Superior temporal gyrus (tissue), 1 donor: ENCODE data around the gene CDKL1.
"Not testable (repeated sequence)": the region's sequence is repeated elsewhere in the genome, so short reads cannot be mapped to it uniquely, and the experiment has no call there.

Source experiments
- DNase-seq: peaks from one replicate; pipeline ENCODE4 v3.0.0-alpha.2; 2016; ENCODE audit errors: extremely low spot score

The CDKL1 gene

DNA sequence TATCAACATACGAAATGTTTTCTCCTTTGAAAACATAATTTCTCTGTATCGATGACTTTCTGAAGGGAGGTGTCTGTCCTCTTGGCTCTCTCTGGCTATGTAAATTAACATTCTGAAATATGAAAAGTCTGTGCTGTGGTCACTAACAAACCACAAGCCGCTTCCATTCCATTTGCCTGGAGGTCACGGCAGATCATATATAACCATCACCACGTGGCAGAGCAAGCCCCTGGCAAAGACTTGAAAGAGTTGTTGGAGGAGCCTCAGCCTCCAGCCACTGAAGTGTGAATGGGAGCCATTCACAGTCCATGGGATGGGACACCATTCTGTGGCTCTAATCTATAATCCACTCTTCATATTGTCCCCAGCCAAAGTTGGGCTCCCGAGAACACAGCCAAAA, 39.6 kb downstream of the CDKL1 start:
- no peak for DNase-seq

DNA sequence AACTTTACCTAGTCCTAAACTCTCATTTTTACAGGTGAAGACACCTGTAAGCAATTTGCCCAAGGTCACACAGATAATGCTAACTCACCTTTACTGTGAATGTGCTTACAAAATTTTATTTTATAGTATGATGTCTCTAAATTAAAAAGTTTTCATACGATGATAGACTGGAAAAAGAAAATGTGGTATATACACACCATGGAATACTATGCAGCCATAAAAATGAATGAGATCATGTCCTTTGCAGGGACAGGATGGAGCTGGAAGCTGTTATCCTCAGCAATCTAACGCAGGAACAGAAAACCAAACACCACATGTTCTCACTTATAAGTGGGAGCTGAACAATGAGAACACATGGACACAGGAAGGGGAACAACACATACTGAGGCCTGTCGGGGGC, 40.4 kb downstream of the CDKL1 start:
- DNase-seq: not testable (repeated sequence)

DNA sequence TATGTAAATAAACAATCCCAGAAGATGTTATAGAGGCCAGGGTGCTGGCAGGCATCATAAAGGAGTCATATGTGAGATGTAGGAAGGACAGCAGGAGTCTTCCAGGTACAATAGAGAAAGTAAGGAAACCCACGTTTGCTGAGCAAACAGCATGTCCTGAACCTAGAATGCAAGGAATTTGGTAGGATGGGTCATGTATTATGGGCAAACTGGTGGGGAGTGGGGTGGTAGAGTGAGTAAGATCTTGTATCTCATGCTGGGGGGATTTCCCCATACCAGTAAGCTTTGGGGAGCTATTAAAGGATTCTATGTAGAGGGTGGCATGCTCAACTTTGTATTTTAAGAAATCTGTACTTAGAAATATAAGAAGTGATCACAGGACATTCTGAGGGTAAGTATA, 41.0 kb downstream of the CDKL1 start:
- no peak for DNase-seq

DNA sequence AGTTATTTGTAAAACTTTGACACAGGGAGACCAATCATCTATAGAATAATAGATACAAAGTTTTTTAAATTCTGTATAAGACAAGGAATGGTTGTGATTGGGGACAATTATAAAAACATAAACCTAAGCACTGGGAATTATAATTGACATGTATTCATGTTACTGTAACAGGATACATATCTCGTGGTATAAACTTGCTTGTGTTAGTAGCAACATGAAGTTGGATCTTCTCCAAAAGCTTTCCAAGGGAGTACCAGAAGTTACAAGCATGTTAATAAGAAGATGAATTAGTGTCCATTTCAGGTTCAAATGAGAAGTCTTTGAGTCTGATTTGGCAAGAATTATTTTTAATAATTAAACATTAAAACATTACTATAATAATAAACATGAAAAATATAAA, 42.2 kb downstream of the CDKL1 start:
- DNase-seq: no peak

DNA sequence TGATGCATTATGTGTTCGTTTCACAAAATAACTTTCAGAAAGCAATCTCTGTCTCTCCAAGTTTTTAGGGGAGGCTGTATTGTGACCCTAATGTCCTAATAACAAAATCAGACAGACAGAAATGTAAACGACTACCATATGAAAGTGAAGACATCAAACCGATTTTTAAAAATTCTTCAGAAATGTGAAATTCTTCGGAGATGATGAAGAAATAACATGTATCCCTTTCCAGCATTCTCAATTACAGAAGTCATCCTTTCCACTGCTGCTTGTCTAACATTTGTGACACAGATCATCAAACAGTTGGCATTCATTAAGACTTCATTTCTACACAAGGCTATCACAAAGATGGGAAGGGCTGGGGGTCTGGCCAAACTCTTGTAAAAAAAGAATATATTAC, 43.6 kb downstream of the CDKL1 start:
- no peak for DNase-seq

DNA sequence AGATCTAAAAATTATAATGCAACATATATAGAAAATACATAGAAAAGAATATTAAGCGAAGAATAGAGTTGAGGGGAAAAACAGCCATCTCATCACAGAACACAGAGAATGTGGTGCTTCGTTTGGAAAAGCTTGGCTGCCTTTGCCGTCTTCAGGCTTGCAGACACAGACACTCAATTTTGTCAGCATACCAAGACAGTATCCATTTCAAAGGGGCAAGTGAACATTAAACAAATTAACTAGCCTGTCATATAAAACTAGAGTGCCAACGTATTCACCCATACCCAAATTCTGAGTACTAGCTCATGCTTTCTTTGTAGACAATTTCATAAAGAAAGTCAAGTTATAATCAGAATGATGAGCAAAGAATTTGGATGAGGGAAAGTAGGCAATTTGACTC, 44.1 kb downstream of the CDKL1 start:
- DNase-seq: no peak

DNA sequence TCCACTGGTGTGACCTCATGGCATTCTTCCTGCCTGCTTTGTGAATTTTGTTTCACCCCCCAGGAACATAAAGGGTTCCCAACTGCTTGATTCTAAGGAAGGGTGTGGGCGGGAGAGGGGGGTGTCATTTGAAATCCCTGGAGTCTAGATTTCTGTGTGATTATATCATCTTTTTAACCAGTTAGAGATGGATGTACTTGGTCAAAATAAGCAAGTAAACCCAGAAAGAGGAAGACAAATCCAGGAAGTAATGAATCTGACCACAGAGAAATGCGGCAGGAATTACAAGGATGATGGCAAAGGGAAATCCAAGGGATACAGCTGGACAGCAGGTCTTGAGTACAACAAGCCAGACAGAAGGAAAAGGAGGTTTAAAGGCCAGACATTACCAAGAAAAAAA, 45.7 kb downstream of the CDKL1 start:
- DNase-seq: no peak

DNA sequence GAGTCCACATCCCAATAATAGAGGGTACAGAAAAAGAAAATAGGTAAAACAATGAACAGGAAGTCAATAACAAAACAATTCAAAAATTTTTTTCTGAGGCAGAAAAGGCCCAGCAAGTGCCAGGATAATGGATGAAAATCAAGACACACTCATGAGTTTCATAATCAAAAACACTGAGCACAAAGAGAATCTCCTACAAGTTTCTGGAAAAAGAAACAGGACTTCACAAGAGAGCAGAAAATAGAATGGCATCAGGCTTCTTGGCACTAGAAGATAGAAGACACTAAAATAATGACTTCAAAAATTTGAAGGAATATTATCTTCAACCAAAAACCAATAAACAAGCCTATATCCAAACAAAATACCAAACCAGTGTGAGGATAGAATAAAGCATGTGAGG, 47.7 kb downstream of the CDKL1 start:
- peak; percentile 68 for DNase-seq

DNA sequence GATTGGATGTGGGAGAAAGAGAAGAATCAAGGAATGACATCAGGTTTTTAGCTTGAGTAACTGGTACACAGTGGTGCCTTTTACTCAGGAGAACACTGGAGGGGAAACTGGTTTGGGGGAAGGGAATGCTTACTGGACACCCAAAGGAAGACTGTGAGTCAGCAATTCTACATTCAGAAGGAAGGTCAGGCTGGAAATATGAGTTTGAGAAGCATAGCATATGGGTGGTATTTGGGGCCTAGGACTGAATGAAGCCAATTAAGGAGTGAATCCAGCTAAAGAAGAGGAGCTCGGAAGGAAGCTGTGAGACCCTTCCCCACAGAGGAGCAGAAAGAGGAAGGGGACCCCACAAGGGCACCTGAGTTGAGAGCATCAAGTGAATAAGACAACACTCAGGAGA, 49.2 kb downstream of the CDKL1 start:
- DNase-seq: peak; percentile 14

DNA sequence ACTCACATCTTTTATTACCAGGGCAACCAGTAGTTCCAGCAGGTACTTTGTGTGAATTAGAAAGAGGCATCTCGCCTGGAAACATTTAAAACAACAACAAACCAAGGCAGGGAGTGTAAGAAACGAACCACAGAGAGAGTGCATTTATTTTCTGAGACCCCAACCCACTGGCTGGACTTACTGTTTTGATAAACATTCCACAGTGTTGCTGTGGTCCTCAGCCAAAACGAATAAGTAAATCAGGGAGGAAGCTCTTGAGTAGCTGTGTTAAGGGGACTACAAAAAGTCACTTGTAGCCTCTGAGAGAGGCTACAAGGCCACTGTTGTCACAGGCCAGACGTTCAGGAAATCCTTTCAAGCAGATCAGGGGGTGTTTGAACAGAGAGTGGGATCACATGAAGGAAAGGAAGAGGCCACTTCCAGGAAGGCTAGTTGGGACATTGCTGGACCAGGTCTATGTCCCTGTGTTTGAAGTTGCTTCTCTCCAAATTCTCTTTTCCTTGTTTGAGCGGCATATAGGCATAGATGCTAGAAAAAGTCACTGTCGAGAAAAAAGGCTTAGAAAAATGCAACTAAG, 50.7 kb downstream of the CDKL1 start:
- DNase-seq: no peak

DNA sequence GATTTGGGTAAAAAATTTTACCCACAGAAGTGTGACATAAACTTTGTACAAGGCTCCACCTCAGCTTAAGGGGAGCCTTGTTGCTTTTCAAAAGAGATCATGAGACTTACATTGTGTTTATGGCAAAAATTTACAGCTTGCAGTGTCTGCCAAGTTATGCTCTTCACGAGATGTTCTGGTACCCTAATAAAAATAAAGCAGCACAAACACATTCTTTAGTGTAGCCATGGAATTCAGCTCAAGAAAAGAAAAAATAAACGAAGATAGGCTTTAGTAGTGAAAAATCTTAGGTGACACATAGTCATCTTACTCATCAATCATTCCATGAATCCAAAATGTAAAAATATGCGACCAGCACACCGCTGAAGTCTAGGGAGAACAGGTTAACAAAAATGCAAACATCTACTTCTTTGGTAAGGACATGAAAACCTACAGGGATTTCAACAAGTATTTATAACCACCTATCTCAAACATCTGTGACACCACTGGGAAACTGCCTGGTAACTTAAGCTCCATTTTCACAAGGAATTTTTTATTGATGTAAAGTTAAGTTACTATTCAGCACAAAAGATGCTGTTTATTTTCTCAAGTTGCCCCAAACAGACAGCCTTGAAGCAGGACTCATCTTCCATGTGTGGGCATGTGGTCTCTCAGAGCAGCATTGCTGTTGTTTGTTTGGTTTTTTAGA, 51.7 kb downstream of the CDKL1 start:
- peak; percentile 61 for DNase-seq

DNA sequence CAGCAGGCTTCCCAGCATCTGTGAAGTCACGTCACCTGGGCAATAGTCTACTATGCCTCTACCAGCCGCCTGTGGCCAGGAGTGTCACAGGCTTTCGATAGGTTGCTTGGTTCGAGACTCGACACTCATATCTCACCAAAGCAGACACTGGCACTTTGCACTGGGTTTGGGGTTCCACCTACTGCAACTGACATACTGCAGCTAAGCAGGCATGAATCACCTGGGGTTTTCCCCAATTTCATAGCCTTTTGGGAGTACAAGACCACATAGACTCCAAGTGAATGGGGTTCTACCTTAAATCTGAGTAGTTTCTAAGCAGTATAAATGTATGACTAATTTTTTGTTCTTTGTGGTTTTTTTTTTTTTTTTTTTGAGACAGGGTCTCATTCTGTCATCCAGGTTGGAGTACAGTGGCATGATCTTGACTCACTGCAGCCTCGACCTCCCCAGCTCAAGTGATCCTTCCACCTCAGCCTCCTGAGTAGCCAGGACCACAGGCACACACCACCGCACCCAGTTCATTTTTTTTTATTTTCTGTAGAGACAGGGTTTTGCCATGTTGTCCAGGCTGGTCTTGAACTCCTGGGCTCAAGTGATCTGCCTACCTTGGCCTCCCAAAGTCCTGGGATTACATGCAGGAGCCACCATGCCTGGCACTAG, 52.4 kb downstream of the CDKL1 start:
- no peak for DNase-seq

DNA sequence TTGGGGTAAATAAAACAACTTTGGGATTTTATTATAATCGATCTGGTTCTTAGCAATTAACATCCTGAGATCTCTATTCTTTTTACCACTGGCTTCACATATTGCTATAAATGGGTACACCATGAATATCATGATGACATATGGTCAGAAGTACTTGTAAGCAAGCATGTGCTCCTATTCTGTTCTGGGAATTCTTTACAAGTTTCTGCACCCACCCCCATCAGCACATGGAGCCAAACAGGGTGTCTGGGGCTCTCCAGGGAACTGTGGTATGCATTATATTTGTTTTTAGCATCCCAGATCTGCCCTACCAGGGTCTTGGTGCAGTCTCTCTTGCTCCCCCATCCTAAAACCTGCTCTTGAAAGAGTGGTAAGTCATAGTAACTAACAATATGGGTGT, 53.2 kb downstream of the CDKL1 start:
- DNase-seq: peak; percentile 51

DNA sequence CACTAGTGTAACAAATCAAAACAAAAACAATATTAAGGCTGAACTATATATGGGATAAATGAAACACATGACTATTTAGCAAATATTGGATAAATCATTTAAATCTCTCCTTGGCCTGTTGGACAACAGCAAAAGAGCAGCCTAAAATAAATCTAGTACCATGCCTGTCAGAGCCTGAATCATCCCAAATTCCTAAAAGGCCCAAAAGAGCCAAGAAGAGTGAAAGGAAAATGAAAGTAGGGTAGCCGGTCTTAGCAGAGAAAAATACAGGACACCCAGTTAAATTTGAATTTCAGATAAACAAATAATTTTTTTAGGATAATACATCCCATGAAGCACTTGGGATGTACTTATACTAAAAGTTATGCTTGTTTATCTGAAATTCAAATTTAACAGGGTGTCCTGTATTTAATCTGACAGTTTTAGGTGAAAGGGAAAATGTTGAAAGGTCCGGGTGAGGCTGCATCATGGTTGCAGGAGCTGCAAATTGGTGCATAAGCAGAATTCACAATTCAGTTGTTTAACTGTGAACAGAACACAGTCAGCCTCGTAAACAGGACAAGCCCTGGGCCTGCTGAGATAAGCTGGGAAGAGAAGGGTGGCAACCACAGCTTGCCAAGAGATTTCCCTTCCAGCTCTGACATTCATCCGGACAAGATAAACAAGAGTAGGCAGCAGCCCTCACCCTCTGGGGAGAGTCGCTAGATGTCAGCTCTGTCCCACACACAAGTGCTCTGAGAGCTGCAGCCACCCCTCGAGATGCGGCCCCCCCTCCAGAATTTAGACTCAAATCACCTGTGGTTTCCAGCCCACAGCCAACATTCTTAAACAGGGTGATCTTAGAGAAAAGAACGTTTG, 54.2 kb downstream of the CDKL1 start:
- peak; percentile 87 for DNase-seq

DNA sequence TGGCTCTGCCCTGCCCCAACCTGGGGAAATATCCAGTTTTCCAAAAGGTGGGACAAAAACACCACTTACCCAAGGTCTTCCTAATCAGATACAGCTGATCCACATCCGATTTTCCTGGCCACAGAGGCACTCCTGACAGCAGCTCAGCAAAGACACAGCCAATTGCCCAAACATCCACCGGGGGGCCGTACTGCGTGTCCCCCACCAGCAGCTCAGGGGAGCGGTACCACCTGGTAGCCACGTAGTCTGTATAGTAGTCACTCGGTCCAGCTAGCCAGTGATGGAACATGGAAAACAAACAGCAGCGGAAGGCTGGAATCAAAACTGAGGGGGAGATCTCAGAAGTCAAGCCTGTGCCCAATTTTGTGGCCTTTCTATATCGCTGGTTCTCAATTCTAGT, 55.7 kb downstream of the CDKL1 start:
- DNase-seq: no peak

DNA sequence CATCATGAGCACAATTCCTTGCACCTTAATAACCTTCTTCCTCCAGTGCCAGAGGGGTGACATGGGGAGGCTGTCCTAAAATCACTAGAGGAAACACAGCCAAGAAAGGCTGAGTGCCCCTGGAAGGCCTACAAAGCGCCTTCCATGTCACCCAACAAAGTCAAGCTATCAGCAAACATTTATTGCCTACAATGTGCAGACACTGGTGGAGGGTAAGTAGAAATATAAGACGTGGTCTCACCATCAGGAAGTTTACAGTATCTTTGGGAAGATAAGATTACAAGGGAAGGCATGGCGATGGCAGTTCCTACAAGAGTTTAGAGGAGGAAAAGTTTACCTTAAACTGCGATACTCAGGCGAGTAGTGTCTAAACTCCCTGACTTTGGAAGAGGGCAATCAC, 56.6 kb downstream of the CDKL1 start:
- no peak for DNase-seq

DNA sequence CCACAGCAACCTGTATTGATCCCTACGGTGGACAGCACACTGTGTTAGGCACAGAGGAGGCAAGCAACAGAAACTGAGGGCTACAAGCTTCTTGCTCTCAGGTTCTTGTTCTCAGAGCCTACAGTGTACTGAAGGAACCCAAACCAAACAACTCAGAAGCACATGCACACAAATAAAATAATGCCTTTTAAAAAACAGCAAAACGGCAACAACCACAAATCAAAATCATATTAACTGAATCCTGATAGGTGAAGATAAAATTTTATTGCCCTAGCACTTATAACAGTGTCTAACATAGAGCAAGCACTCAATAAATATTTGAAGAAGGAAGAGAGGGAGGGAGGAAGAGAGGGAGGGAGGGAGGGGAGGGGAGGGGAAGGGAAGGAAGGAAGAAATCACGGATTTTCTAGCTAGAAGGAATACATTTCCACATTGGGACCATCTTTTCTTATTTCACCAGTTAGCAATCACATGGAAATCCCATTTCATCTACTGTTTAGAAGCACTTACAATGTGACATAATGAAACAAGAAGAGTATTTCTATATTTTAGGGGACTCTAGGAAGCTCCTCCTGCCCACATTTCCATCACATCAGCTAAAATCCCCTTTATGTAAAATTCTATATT, 57.4 kb downstream of the CDKL1 start:
- DNase-seq: no peak

DNA sequence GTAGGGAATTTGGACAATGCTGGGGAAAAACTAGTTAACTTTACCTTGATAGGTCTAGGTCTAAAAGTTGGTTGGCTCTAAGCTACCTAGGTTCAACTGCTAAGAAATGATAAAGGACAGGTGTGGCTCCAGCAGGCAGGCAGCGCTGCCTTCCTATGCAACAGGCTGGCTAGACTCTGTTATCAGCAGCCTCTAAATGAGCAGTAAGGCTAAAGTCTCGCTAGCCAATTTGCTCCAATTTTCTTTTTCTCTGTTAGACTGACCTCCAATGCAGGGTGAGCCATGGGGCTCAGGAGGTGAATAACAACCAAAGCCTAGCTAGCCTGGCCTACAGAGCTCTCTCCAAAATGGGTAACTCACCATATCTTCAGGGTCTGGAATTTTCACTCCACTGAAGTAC, 58.1 kb downstream of the CDKL1 start:
- no peak for DNase-seq

DNA sequence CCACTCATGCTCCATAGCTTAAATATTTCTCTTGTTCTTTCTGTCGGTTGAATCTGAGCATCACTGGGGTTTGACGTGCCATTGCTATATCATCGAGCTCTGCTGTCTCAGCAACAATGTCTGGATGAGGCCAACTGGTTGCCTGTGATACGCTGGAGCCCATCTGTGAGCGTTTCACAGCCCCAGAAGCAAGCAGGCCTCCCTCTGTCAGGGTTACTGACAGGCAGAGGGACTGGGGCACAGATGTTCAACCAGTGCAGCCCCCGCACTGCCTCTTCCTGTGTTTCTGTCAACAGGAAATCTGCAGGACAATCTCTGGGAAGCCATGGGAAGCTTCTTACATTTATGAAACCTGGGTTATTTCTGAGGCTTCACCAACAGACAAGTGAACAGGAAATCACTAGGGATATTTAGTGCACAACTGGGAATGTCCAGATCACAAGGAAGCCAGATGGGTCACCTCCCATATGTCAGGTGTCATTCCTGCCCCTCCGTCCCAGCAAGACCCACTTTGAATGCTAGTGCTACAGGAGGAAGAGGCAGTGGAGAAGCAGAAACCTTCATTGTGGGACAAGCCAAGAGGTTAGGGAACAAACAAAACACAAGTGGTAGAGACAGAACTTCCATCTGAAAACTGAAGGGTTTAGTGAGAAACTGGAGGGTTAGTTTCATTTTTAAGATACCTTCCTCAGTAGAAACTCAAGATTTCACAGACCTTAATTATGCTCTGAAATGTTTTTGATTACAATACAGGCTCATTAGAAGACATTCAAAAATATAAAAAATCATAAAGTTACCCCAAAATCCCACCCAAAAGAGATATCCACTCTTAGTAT, 60.5 kb downstream of the CDKL1 start:
- DNase-seq: peak; percentile 78

DNA sequence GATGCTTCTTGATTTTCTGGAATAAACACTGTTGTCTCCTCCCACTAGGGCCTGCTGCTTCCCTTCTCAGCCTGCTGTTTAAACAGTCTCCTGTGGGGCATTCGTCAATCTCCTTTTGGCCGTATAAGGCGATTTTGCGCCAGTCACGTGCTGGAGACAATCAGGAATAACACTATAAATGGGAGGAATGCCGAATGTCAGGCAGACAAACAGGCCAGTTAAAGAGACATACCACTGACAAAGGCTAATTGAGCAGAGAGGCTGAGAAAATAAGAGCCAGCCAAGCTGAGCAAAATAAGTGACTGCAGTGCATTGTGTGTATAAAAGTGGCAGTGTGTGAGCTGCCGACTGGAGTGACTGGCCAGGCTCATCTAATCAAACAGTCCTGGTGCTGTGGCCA, 61.3 kb downstream of the CDKL1 start:
- DNase-seq: peak; percentile 95

DNA sequence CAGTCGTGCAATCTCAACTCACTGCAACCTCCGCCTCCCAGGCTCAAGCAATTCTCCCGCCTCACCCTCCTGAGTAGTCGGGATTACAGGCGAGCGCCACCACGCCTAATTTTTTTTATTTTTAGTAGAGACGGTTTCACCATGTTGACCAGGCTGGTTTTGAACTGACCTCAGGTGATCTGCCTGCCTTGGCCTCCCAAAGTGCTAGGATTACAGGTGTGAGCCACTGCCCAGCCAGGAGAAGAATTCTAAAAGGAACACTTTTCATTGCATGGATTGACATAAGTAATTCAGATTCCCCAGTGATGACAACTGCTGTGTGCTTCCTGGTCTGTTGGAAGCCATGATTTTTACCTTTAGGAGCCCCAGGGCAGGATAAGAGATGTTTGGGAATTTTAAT, 62.5 kb downstream of the CDKL1 start:
- no peak for DNase-seq
